ENCODE measurements around the gene LETM1.

DNA sequence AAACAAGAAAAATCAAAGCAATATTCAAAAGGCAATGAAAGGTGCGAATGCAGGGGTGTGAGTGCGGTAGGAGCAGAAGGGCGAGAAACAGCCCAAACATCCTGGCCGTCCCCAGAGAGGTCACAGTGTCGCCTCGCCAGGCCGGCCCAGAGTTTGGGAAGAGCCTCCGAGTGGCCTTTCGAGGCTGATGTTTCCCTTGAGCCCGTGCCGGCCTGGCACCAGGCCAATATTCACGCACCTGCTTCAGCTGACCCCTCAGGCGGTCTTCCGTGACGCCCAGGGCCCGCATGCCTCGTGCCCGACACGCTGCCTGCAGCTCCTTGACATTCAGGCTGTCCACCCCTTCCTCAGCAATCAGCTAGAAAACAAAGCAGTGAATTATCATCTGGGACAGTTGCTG is 30.6 kb downstream of the LETM1 start:
- TF ChIP-seq, protein P1, sequence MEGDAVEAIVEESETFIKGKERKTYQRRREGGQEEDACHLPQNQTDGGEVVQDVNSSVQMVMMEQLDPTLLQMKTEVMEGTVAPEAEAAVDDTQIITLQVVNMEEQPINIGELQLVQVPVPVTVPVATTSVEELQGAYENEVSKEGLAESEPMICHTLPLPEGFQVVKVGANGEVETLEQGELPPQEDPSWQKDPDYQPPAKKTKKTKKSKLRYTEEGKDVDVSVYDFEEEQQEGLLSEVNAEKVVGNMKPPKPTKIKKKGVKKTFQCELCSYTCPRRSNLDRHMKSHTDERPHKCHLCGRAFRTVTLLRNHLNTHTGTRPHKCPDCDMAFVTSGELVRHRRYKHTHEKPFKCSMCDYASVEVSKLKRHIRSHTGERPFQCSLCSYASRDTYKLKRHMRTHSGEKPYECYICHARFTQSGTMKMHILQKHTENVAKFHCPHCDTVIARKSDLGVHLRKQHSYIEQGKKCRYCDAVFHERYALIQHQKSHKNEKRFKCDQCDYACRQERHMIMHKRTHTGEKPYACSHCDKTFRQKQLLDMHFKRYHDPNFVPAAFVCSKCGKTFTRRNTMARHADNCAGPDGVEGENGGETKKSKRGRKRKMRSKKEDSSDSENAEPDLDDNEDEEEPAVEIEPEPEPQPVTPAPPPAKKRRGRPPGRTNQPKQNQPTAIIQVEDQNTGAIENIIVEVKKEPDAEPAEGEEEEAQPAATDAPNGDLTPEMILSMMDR (IDR thresholded peaks at IDR 0.05), result no peak
- TF ChIP-seq POLR2AphosphoS5 (IDR thresholded peaks at IDR 0.05), result no peak
- no peak for TF ChIP-seq POLR2A (IDR thresholded peaks at IDR 0.05)
